Stimulated activated CD8-positive, alpha-beta memory T cell treated with anti-CD3 and anti-CD28 coated beads, Interleukin-7, amount 100 ng/mL, for 1 hour (primary cell): ENCODE measurements around the gene ADAM19.

Experiments used
- DNase-seq, 2 donors: peaks; one replicate each; pipeline ENCODE4 v3.0.0-alpha.2; 2020; ENCODE audit warnings: low read depth in 2 of 2

ADAM19 gene

GRCh38 chr5:157463621-157464518 is 111.7 kb downstream of the ADAM19 start:
- DNase-seq: no peak

GRCh38 chr5:157463081-157463480 is 112.5 kb downstream of the ADAM19 start:
- DNase-seq: no peak

GRCh38 chr5:157460921-157461792 is 114.4 kb downstream of the ADAM19 start:
- DNase-seq: no peak

- DNase-seq: no peak
Observed at GRCh38 chr5:157459715-157460599, 115.6 kb downstream of the ADAM19 start, which contains the start of gene NIPAL4. Gene NIPAL4 (plus strand): TSS chr5:157460213. CDS start chr5:157460321, 108 bp downstream.

- no peak for DNase-seq
Observed at GRCh38 chr5:157458835-157459234, 116.7 kb downstream of the ADAM19 start.

- DNase-seq: no peak
Observed at GRCh38 chr5:157457391-157457790, 118.2 kb downstream of the ADAM19 start.

- DNase-seq: no peak
Observed at GRCh38 chr5:157456301-157456700, 119.3 kb downstream of the ADAM19 start.

GRCh38 chr5:157455057-157455456 is 120.5 kb downstream of the ADAM19 start:
- DNase-seq: no peak

- no peak for DNase-seq
Observed at GRCh38 chr5:157454273-157454672, 121.3 kb downstream of the ADAM19 start.

- DNase-seq: no peak
Observed at GRCh38 chr5:157451806-157452205, 123.8 kb downstream of the ADAM19 start.

- DNase-seq: no peak
Observed at GRCh38 chr5:157450024-157450423, 125.6 kb downstream of the ADAM19 start.

- DNase-seq: no peak
Observed at GRCh38 chr5:157449011-157449723, 126.4 kb downstream of the ADAM19 start.

- DNase-seq: no peak
Observed at GRCh38 chr5:157447201-157447637, 128.4 kb downstream of the ADAM19 start.

GRCh38 chr5:157446412-157446935 is 129.1 kb downstream of the ADAM19 start:
- no peak for DNase-seq

- DNase-seq: no peak
Observed at GRCh38 chr5:157445745-157446411, 129.7 kb downstream of the ADAM19 start.

- DNase-seq: no peak
Observed at GRCh38 chr5:157444224-157444623, 131.4 kb downstream of the ADAM19 start.

- no peak for DNase-seq
Observed at GRCh38 chr5:157443041-157443549, 132.5 kb downstream of the ADAM19 start.

GRCh38 chr5:157434096-157434495 is 141.5 kb downstream of the ADAM19 start:
- no peak for DNase-seq

- no peak for DNase-seq
Observed at GRCh38 chr5:157431544-157432200, 143.9 kb downstream of the ADAM19 start.
